GM21447 (cell line): ENCODE results near the gene PALB2.
A peak's percentile ranks its signal among the peaks of the same experiment; 100 is the strongest.

ENCODE experiments used
- ATAC-seq: cut with Tn5 transposase; IDR thresholded peaks from one replicate; pipeline ENCODE4 v1.9.1; 2021; ENCODE audit not compliant: unreplicated experiment

Gene PALB2

DNA sequence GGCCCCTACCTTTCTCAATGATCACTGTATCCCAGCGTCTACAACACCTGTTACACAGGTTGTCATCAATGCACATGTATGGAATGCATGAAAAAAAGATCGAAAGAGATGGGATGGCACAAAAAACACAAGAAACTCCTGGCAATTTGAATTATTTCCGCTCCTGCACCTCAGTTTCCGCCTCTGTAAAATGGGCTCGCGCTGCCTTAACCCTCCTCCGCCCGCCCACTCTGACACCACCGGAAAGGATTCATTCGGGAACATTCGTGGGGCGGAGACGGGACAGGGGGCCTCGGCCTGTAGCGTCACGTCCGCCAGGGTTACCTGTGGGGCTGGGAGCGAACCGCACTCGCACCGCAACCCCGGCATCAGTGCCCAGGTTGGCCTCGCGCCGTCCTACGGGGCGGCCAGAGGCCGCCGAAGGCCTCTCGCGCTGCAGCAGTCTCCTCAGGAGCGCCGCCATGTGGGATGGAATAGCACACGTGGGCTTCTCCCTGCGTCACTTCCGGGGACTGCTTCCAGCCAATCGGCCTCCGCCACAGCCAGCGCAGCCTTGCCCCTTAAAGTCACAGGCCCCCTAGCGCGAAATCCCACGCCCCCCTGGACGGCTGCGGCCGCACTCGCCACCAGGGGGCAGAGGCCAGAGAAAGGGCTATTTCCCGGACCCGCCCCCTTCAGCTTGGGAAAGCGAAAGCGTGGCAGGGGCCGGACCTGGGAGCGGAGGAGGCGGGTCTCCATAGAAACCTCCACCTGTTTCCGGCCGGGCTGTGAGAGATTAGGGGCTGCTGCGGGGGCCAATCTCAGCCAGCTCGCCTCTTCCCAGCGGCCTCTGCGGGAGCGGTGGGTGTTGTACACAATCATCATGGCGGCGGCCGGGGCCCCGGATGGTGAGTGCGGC lies 84.0 kb downstream of the PALB2 start, which contains the start of the genes EARS2 and UBFD1:
TSS of gene EARS2 (minus strand) at position 470 of the 898 bp plus-strand sequence. CDS start at position 463, 7 bp downstream.
TSS of gene UBFD1 (plus strand) at position 847 of the 898 bp plus-strand sequence. CDS start at position 863, 16 bp downstream.
- peak; percentile 92 for ATAC-seq

DNA sequence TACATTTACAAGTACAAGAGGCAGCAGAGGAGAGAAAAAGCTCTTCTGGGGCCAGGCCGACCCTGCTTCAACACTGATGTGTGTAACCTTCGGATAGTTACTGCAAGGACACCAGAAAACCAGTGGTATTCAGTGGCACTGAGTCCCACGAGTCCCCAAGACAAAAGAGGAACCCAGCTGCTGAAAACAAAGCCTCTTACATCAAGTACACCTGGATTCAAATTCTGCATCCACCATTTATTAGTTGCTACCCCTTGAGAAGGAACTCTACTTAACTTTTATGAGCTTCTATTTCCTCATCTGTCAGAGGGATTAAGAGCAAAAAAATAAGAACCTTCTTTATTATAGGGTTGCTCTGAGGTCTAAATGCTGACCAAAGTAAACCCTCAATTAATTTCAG lies 86.6 kb downstream of the PALB2 start:
- ATAC-seq, result no peak
